ENCODE data around the gene INS. TPM values are rescaled to one million over a fixed set of nuclear protein-coding genes. Genes with fewer than 3 reads are reported as not detected.

INS gene
- total RNA-seq, 2 donors from 2014 or later: not detected

GRCh38 chr11:2129308-2129698, 31.7 kb downstream of the INS start:
- Mint-ChIP-seq H3K4me3 (no peak overlapping the region), H3K27ac (no peak overlapping the region), H3K4me1 (no peaks in the 10 kb centered on the region), H3K27me3 (ENCODE audit: insufficient read depth) (peaks cover 40% of the 10 kb centered on the region), H3K36me3 (ENCODE audit: low read depth) (no peaks in the 10 kb centered on the region), H3K9me3 (no peaks in the 10 kb centered on the region)
- H3K36me3 ChIP-seq (ENCODE audit: control insufficient read depth, insufficient read depth, low read length): no peaks in the 10 kb centered on the region
- WGBS, 2 experiments (ENCODE audit: insufficient coverage in 1 of 2, insufficient read length in 1 of 2): 94 to 95% methylated on average over 17 of the region's 17 CpGs
- peaks cover 16% of the 10 kb centered on the region for H3K27me3 ChIP-seq (ENCODE audit: control insufficient read depth, insufficient read depth, low read length, poor library complexity, severe bottlenecking)
- no peaks in the 10 kb centered on the region for H3K4me1 ChIP-seq (ENCODE audit: control insufficient read depth, insufficient read depth, low read length)
- TF ChIP-seq CTCF (conservative IDR thresholded peaks at IDR 0.05): no peak
- H3K9ac ChIP-seq (ENCODE audit: extremely low read depth, low read length, poor library complexity, severe bottlenecking): no peak overlapping the region
- DNase-seq: no peak
- no peak overlapping the region for H3K27ac ChIP-seq (ENCODE audit: low read depth, low read length)
- no peak overlapping the region for H3K4me3 ChIP-seq (ENCODE audit: low read length)
- H3K9me3 ChIP-seq (ENCODE audit: control insufficient read depth, low read length): no peaks in the 10 kb centered on the region

GRCh38 chr11:2128511-2129307, 32.3 kb downstream of the INS start:
- no peak for TF ChIP-seq CTCF (conservative IDR thresholded peaks at IDR 0.05)
- Mint-ChIP-seq H3K4me3 (no peak overlapping the region), H3K36me3 (ENCODE audit: low read depth) (no peaks in the 10 kb centered on the region), H3K27ac (no peak overlapping the region), H3K27me3 (ENCODE audit: insufficient read depth) (peaks cover 38% of the 10 kb centered on the region), H3K4me1 (no peaks in the 10 kb centered on the region), H3K9me3 (no peaks in the 10 kb centered on the region)
- no peaks in the 10 kb centered on the region for H3K4me1 ChIP-seq (ENCODE audit: control insufficient read depth, insufficient read depth, low read length)
- H3K9me3 ChIP-seq (ENCODE audit: control insufficient read depth, low read length): no peaks in the 10 kb centered on the region
- H3K4me3 ChIP-seq (ENCODE audit: low read length): no peak overlapping the region
- no peak overlapping the region for H3K27ac ChIP-seq (ENCODE audit: low read depth, low read length)
- no peak overlapping the region for H3K9ac ChIP-seq (ENCODE audit: extremely low read depth, low read length, poor library complexity, severe bottlenecking)
- H3K36me3 ChIP-seq (ENCODE audit: control insufficient read depth, insufficient read depth, low read length): no peaks in the 10 kb centered on the region
- H3K27me3 ChIP-seq (ENCODE audit: control insufficient read depth, insufficient read depth, low read length, poor library complexity, severe bottlenecking): peaks cover 11% of the 10 kb centered on the region
- WGBS, 2 experiments (ENCODE audit: insufficient coverage in 1 of 2, insufficient read length in 1 of 2): 91 to 92% methylated on average over 11 to 12 of the region's 12 CpGs
- DNase-seq: no peak

- Mint-ChIP-seq H3K4me3 (no peak overlapping the region), H3K36me3 (ENCODE audit: low read depth) (no peaks in the 10 kb centered on the region), H3K27me3 (ENCODE audit: insufficient read depth) (peaks cover 34% of the 10 kb centered on the region), H3K9me3 (no peaks in the 10 kb centered on the region), H3K4me1 (no peaks in the 10 kb centered on the region), H3K27ac (no peak overlapping the region)
- Histone ChIP-seq H3K4me1 (ENCODE audit: control insufficient read depth, insufficient read depth, low read length) (no peaks in the 10 kb centered on the region), H3K27me3 (ENCODE audit: control insufficient read depth, insufficient read depth, low read length, poor library complexity, severe bottlenecking) (peaks cover 5% of the 10 kb centered on the region), H3K36me3 (ENCODE audit: control insufficient read depth, insufficient read depth, low read length) (no peaks in the 10 kb centered on the region), H3K9me3 (ENCODE audit: control insufficient read depth, low read length) (no peaks in the 10 kb centered on the region), H3K4me3 (ENCODE audit: low read length) (no peak overlapping the region), H3K27ac (ENCODE audit: low read depth, low read length) (no peak overlapping the region), H3K9ac (ENCODE audit: extremely low read depth, low read length, poor library complexity, severe bottlenecking) (no peak overlapping the region)
- WGBS, 2 experiments (ENCODE audit: insufficient coverage in 1 of 2, insufficient read length in 1 of 2): 86% methylated on average over 7 of the region's 7 CpGs; no CpG with 5 or more reads in 1 of the 2 experiments
- no peak for DNase-seq
- TF ChIP-seq CTCF (conservative IDR thresholded peaks at IDR 0.05): no peak
These were observed 32.9 kb downstream of the INS start for GRCh38 chr11:2128130-2128510.

Measured in endodermal cell (in vitro differentiated cells).